ENCODE results near the gene GRID2.

GRID2 gene

GRCh38 chr4:93317561-93317960 lies 1013.8 kb downstream of the GRID2 start:
- TF ChIP-seq CTCF (IDR thresholded peaks at IDR 0.05), result no peak

- no peak for TF ChIP-seq CTCF (IDR thresholded peaks at IDR 0.05)
These were observed 1015.3 kb downstream of the GRID2 start for GRCh38 chr4:93319041-93319440.

GRCh38 chr4:93320356-93320755 lies 1016.6 kb downstream of the GRID2 start:
- no peak for TF ChIP-seq CTCF (IDR thresholded peaks at IDR 0.05)

GRCh38 chr4:93327346-93327745 lies 1023.6 kb downstream of the GRID2 start:
- no peak for TF ChIP-seq CTCF (IDR thresholded peaks at IDR 0.05)

GRCh38 chr4:93334003-93334402 lies 1030.2 kb downstream of the GRID2 start:
- TF ChIP-seq CTCF (IDR thresholded peaks at IDR 0.05), result no peak

- TF ChIP-seq CTCF (IDR thresholded peaks at IDR 0.05), result no peak
These were observed 1033.4 kb downstream of the GRID2 start for GRCh38 chr4:93337196-93337595.

- no peak for TF ChIP-seq CTCF (IDR thresholded peaks at IDR 0.05)
These were observed 1039.0 kb downstream of the GRID2 start for GRCh38 chr4:93342738-93343137.

GRCh38 chr4:93346840-93347239 lies 1043.1 kb downstream of the GRID2 start:
- TF ChIP-seq CTCF (IDR thresholded peaks at IDR 0.05), result no peak

Data from LNCAP (cell line).